ENCODE measurements around the gene MSN.

DNA sequence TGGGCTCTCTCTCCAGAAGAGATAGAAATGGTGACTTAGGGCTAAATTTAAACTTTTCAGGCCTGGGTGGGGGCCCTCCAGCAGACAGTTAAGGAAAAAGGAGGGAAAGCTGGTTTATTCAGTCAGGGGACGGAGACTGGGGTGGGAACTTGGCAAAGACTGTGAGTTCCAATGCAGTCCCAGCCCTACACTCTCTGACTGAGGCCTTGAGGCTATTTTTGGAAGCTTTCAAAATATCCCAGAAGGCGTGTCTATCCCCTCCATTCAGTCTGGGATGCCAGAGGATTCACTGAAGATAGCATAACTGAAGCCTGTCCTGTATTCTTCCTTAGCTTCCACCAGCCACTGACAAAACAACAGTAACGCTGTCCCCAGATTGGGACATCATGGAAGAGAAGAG lies 32.1 kb upstream of the MSN start:
- TF ChIP-seq, protein P1, sequence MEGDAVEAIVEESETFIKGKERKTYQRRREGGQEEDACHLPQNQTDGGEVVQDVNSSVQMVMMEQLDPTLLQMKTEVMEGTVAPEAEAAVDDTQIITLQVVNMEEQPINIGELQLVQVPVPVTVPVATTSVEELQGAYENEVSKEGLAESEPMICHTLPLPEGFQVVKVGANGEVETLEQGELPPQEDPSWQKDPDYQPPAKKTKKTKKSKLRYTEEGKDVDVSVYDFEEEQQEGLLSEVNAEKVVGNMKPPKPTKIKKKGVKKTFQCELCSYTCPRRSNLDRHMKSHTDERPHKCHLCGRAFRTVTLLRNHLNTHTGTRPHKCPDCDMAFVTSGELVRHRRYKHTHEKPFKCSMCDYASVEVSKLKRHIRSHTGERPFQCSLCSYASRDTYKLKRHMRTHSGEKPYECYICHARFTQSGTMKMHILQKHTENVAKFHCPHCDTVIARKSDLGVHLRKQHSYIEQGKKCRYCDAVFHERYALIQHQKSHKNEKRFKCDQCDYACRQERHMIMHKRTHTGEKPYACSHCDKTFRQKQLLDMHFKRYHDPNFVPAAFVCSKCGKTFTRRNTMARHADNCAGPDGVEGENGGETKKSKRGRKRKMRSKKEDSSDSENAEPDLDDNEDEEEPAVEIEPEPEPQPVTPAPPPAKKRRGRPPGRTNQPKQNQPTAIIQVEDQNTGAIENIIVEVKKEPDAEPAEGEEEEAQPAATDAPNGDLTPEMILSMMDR (IDR thresholded peaks at IDR 0.05; ENCODE audit: poor library complexity) = no peak
- TF ChIP-seq EZH2 (IDR thresholded peaks at IDR 0.05; ENCODE audit: borderline replicate concordance) = no peak
